OCI-LY1 (cell line): ENCODE data around the gene SFXN1.

ENCODE experiments used
- H2AFZ ChIP-seq: fragments of 200-600 bp; sonication (generic), shearing (Covaris generic); 2 replicates; pipeline ENCODE4 v1.6.0; 2014; ENCODE audit warnings: antibody characterized with exemption, mild to moderate bottlenecking, low read length
- H3F3A ChIP-seq: fragments of 200-600 bp; sonication (generic), shearing (Covaris generic); 2 replicates; pipeline ENCODE4 v1.6.0; 2014; ENCODE audit warnings: mild to moderate bottlenecking, antibody characterized with exemption, low read length, moderate library complexity; ENCODE audit not compliant: insufficient read depth
- H3K27ac ChIP-seq: fragments of 200-600 bp; sonication (generic); 2 replicates; pipeline ENCODE4 v1.5.1; 2014; ENCODE audit warnings: low read length, mixed run types, mild to moderate bottlenecking, low read depth; ENCODE audit not compliant: poor library complexity, severe bottlenecking
- H3K27me3 ChIP-seq: fragments of 200-600 bp; sonication (generic); 2 replicates; pipeline ENCODE4 v1.6.0; 2014; ENCODE audit warnings: antibody characterized with exemption, mild to moderate bottlenecking, low read length, moderate library complexity; ENCODE audit not compliant: insufficient read depth
- H3K36me3 ChIP-seq: fragments of 200-600 bp; sonication (generic); 2 replicates; pipeline ENCODE4 v1.6.1; 2014; ENCODE audit warnings: mild to moderate bottlenecking, antibody characterized with exemption, low read length, moderate library complexity, mixed read lengths; ENCODE audit not compliant: insufficient read depth
- H3K4me1 ChIP-seq: fragments of 200-600 bp; sonication (generic); 2 replicates; pipeline ENCODE4 v1.5.1; 2014; ENCODE audit warnings: mild to moderate bottlenecking, low read length, moderate library complexity; ENCODE audit not compliant: insufficient read depth, severe bottlenecking
- H3K4me2 ChIP-seq: fragments of 200-600 bp; sonication (generic), shearing (Covaris generic); 2 replicates; pipeline ENCODE4 v1.6.1; 2014; ENCODE audit warnings: low read length
- H3K4me3 ChIP-seq: fragments of 200-600 bp; sonication (generic); 2 replicates; pipeline ENCODE4 v1.5.1; 2014; ENCODE audit warnings: low read length, low read depth, mild to moderate bottlenecking, mixed read lengths; ENCODE audit not compliant: poor library complexity, severe bottlenecking
- H3K79me2 ChIP-seq: fragments of 200-600 bp; shearing (Covaris generic); 2 replicates; pipeline ENCODE4 v1.6.1; 2016; ENCODE audit warnings: mixed run types, low read length, mixed read lengths; ENCODE audit not compliant: insufficient read depth
- H3K9ac ChIP-seq: fragments of 200-600 bp; sonication (generic), shearing (Covaris generic); 2 replicates; pipeline ENCODE4 v1.6.1; 2014; ENCODE audit warnings: mild to moderate bottlenecking, low read length, mixed read lengths
- H3K9me2 ChIP-seq: fragments of 200-600 bp; sonication (generic), shearing (Covaris generic); 2 replicates; pipeline ENCODE4 v1.6.1; 2014; ENCODE audit warnings: low read depth, mild to moderate bottlenecking, low read length, mixed read lengths
- H3K9me3 ChIP-seq: fragments of 200-600 bp; shearing (Covaris generic); 2 replicates; pipeline ENCODE4 v1.6.1; 2014; ENCODE audit warnings: low read length, mixed read lengths
- H4K20me1 ChIP-seq: fragments of 200-600 bp; sonication (generic), shearing (Covaris generic); 2 replicates; pipeline ENCODE4 v1.6.0; 2016; ENCODE audit warnings: mild to moderate bottlenecking, low read length; ENCODE audit not compliant: insufficient read depth
- CTCF ChIP-seq: fragments of 200-600 bp; sonication (generic), shearing (Covaris generic); IDR thresholded peaks from 2 replicates; pipeline ENCODE4 v1.5.1; 2017; ENCODE audit warnings: mild to moderate bottlenecking, antibody characterized with exemption, low read length, moderate library complexity, mixed read lengths
- EZH2 ChIP-seq: fragments of 200-600 bp; sonication (generic), shearing (Covaris generic); IDR thresholded peaks from 2 replicates; pipeline ENCODE4 v1.8.0; 2017; ENCODE audit warnings: borderline replicate concordance, mixed run types, mild to moderate bottlenecking, antibody characterized with exemption, low read length, moderate library complexity, mixed read lengths

SFXN1 gene

GRCh38 chr5:175544586-175544985 lies 66.2 kb downstream of the SFXN1 start:
- Histone ChIP-seq H4K20me1 (no peaks in the 10 kb centered on the region), H3F3A (no peaks in the 10 kb centered on the region), H3K9me2 (no peaks in the 10 kb centered on the region), H3K4me1 (no peaks in the 10 kb centered on the region), H3K36me3 (no peaks in the 10 kb centered on the region), H3K27me3 (no peaks in the 10 kb centered on the region), H3K9ac (no peak overlapping the region), H3K4me2 (no peak overlapping the region), H3K27ac (no peak overlapping the region), H3K9me3 (no peaks in the 10 kb centered on the region), H3K79me2 (no peaks in the 10 kb centered on the region), H2AFZ (no peak overlapping the region), H3K4me3 (no peak overlapping the region)
- TF ChIP-seq EZH2 (no peak), CTCF (no peak)

- Histone ChIP-seq H3K4me3 (no peak overlapping the region), H3K9me2 (no peaks in the 10 kb centered on the region), H3K9ac (no peak overlapping the region), H3K9me3 (no peaks in the 10 kb centered on the region), H3K27me3 (no peaks in the 10 kb centered on the region), H3K27ac (no peak overlapping the region), H3K36me3 (no peaks in the 10 kb centered on the region), H2AFZ (no peak overlapping the region), H3F3A (no peaks in the 10 kb centered on the region), H3K4me1 (no peaks in the 10 kb centered on the region), H3K79me2 (no peaks in the 10 kb centered on the region), H4K20me1 (no peaks in the 10 kb centered on the region), H3K4me2 (no peak overlapping the region)
- no peak for TF ChIP-seq EZH2
- TF ChIP-seq CTCF, result no peak
Measured at GRCh38 chr5:175547842-175548241, 69.5 kb downstream of the SFXN1 start.

- H3K9me2 ChIP-seq, result no peaks in the 10 kb centered on the region
- no peak overlapping the region for H2AFZ ChIP-seq
- no peaks in the 10 kb centered on the region for H3K9me3 ChIP-seq
- H3K4me1 ChIP-seq, result no peaks in the 10 kb centered on the region
- H3K36me3 ChIP-seq, result no peaks in the 10 kb centered on the region
- H3K79me2 ChIP-seq, result no peaks in the 10 kb centered on the region
- H3K4me2 ChIP-seq, result no peak overlapping the region
- H3K4me3 ChIP-seq, result no peak overlapping the region
- no peaks in the 10 kb centered on the region for H3F3A ChIP-seq
- no peak overlapping the region for H3K9ac ChIP-seq
- no peaks in the 10 kb centered on the region for H3K27me3 ChIP-seq
- no peak for TF ChIP-seq CTCF
- TF ChIP-seq EZH2, result no peak
- H3K27ac ChIP-seq, result no peak overlapping the region
- H4K20me1 ChIP-seq, result no peaks in the 10 kb centered on the region
Measured at GRCh38 chr5:175548626-175549311, 70.4 kb downstream of the SFXN1 start.
